ENCODE results near the gene SKAP1. TPM values are rescaled to one million over a fixed set of nuclear protein-coding genes. Genes with fewer than 3 reads are reported as not detected.

SKAP1 gene
- total and polyA plus RNA-seq, 4 donors: 1.4 to 4.9 (median 2.5) TPM

GRCh38 chr17:48234922-48235321, 195.1 kb downstream of the SKAP1 start:
- Histone ChIP-seq H3K9ac (ENCODE audit: insufficient read depth in 1 of 2, low read length in 2 of 2) (no peak overlapping the region), H3K4me3 (no peak overlapping the region), H3K9me3 (ENCODE audit: control insufficient read depth in 4 of 4, insufficient read depth in 3 of 4, low read length in 3 of 4) (no peaks in the 10 kb centered on the region), H3K4me1 (ENCODE audit: control insufficient read depth in 5 of 5, insufficient read depth in 5 of 5, low read length in 5 of 5) (peaks cover 0 to under 1% (median 0%) of the 10 kb centered on the region in 5 donors), H3K27ac (ENCODE audit: low read depth in 1 of 2, low read length in 1 of 2) (no peak overlapping the region), H3K36me3 (ENCODE audit: control insufficient read depth in 4 of 4, insufficient read depth in 4 of 4, low read length in 4 of 4) (no peaks in the 10 kb centered on the region), H3K27me3 (ENCODE audit: control insufficient read depth in 3 of 3, insufficient read depth in 3 of 3, low read length in 2 of 3) (peaks cover 0 to 9% (median 0%) of the 10 kb centered on the region in 3 donors)
- no peak for DNase-seq
- ATAC-seq (ENCODE audit: insufficient read depth, low FRiP score): no peak
- no peak for TF ChIP-seq CTCF (IDR thresholded peaks at IDR 0.05; ENCODE audit: control extremely low read depth, extremely low read depth)
- WGBS, 2 donors: 89 to 93% methylated on average over 2 of the region's 2 CpGs

GRCh38 chr17:48231995-48232959, 197.7 kb downstream of the SKAP1 start:
- 82 to 88% methylated on average over 8 of the region's 8 CpGs for WGBS, 2 donors
- TF ChIP-seq CTCF (IDR thresholded peaks at IDR 0.05; ENCODE audit: control extremely low read depth, extremely low read depth): no peak
- no peaks in the 10 kb centered on the region for H3K4me1 ChIP-seq (ENCODE audit: control insufficient read depth in 5 of 5, insufficient read depth in 5 of 5, low read length in 5 of 5)
- H3K4me3 ChIP-seq: no peak overlapping the region
- DNase-seq (no peak), ATAC-seq (ENCODE audit: insufficient read depth, low FRiP score) (no peak)
- no peaks in the 10 kb centered on the region for H3K9me3 ChIP-seq (ENCODE audit: control insufficient read depth in 4 of 4, insufficient read depth in 3 of 4, low read length in 3 of 4)
- no peaks in the 10 kb centered on the region for H3K36me3 ChIP-seq (ENCODE audit: control insufficient read depth in 4 of 4, insufficient read depth in 4 of 4, low read length in 4 of 4)
- no peak overlapping the region for H3K9ac ChIP-seq (ENCODE audit: insufficient read depth in 1 of 2, low read length in 2 of 2)
- H3K27ac ChIP-seq (ENCODE audit: low read depth in 1 of 2, low read length in 1 of 2): no peak overlapping the region
- peaks cover 0 to 11% (median 0%) of the 10 kb centered on the region in 3 donors for H3K27me3 ChIP-seq (ENCODE audit: control insufficient read depth in 3 of 3, insufficient read depth in 3 of 3, low read length in 2 of 3)

GRCh38 chr17:48229936-48230335, 200.1 kb downstream of the SKAP1 start:
- peaks cover 0 to 13% (median 0%) of the 10 kb centered on the region in 3 donors for H3K27me3 ChIP-seq (ENCODE audit: control insufficient read depth in 3 of 3, insufficient read depth in 3 of 3, low read length in 2 of 3)
- no peaks in the 10 kb centered on the region for H3K9me3 ChIP-seq (ENCODE audit: control insufficient read depth in 4 of 4, insufficient read depth in 3 of 4, low read length in 3 of 4)
- H3K27ac ChIP-seq (ENCODE audit: low read depth in 1 of 2, low read length in 1 of 2): no peak overlapping the region
- no peak overlapping the region for H3K4me3 ChIP-seq
- TF ChIP-seq CTCF (IDR thresholded peaks at IDR 0.05; ENCODE audit: control extremely low read depth, extremely low read depth): no peak
- H3K4me1 ChIP-seq (ENCODE audit: control insufficient read depth in 5 of 5, insufficient read depth in 5 of 5, low read length in 5 of 5): no peaks in the 10 kb centered on the region
- H3K9ac ChIP-seq (ENCODE audit: insufficient read depth in 1 of 2, low read length in 2 of 2): no peak overlapping the region
- DNase-seq: no peak
- H3K36me3 ChIP-seq (ENCODE audit: control insufficient read depth in 4 of 4, insufficient read depth in 4 of 4, low read length in 4 of 4): no peaks in the 10 kb centered on the region
- WGBS, 2 donors: 79 to 87% methylated on average over 1 of the region's 1 CpG
- no peak for ATAC-seq (ENCODE audit: insufficient read depth, low FRiP score)
